IMR-90 (cell line): Measurements from ENCODE around the gene TBCD. TPM values are rescaled to one million over a fixed set of nuclear protein-coding genes. Genes with fewer than 3 reads are reported as not detected.

Experiments used
- ATAC-seq: fragments of 200-7000 bp; cut with Tn5 transposase; 2 replicates; pipeline ENCODE4 v1.9.1; 2020; ENCODE audit warnings: low read depth, mild to moderate bottlenecking, moderate library complexity
- BruUV-seq: library from RNA; stranded (reverse); fragments of 400-500 nt; replicated peaks from 2 replicates; lab custom pipeline; 2021; lab: Mats Ljungman, UMichigan
- CTCF ChIA-PET: fragments of 300-600 bp; formaldehyde crosslinking; extraction: SDS; loops from one replicate; lab custom pipeline; 2021; ENCODE audit warnings: antibody characterized with exemption; lab: Yijun Ruan, JAX
- POLR2A ChIA-PET: fragments of 300-600 bp; sonication (Branson Sonifier 250); formaldehyde crosslinking; loops from one replicate; lab custom pipeline; 2022; ENCODE audit warnings: antibody characterized with exemption; ENCODE audit not compliant: unreplicated experiment; lab: Charles Lee
- DNase-seq: peaks from one replicate; pipeline ENCODE4 v3.0.0; 2013
- H2AFZ ChIP-seq: replicated peaks from 2 replicates; pipeline ENCODE3; 2013; ENCODE audit warnings: low read length, mild to moderate bottlenecking; ENCODE audit not compliant: poor library complexity
- H2AK5ac ChIP-seq: 2 replicates; pipeline ENCODE4 v1.6.1; 2013; ENCODE audit warnings: low read depth, low read length, inconsistent platforms
- H2AK9ac ChIP-seq: replicated peaks from 2 replicates; pipeline ENCODE3; 2013; ENCODE audit warnings: mild to moderate bottlenecking, low read depth, low read length, moderate library complexity; ENCODE audit not compliant: poor library complexity
- H2BK120ac ChIP-seq: 2 replicates; pipeline ENCODE4 v1.6.1; 2013; ENCODE audit warnings: low read depth, low read length, inconsistent platforms
- H2BK15ac ChIP-seq: 3 replicates; pipeline ENCODE4 v1.6.1; 2013; ENCODE audit warnings: low read depth, low read length, inconsistent platforms
- H2BK20ac ChIP-seq: 2 replicates; pipeline ENCODE4 v1.6.1; 2013; ENCODE audit warnings: low read depth, mild to moderate bottlenecking, inconsistent platforms, low read length, moderate library complexity
- H2BK5ac ChIP-seq: 2 replicates; pipeline ENCODE4 v1.6.1; 2013; ENCODE audit warnings: mild to moderate bottlenecking, low read depth, low read length, inconsistent platforms; ENCODE audit not compliant: poor library complexity, severe bottlenecking
- H3K14ac ChIP-seq: replicated peaks from 2 replicates; pipeline ENCODE4 v1.6.1; 2013; ENCODE audit warnings: low read depth, low read length, inconsistent platforms
- H3K18ac ChIP-seq: 2 replicates; pipeline ENCODE4 v1.6.1; 2013; ENCODE audit warnings: low read depth, low read length, control low read depth
- H3K23ac ChIP-seq: 2 replicates; pipeline ENCODE4 v1.6.1; 2013; ENCODE audit warnings: low read depth, low read length, inconsistent platforms
- H3K27ac ChIP-seq: 2 replicates; pipeline ENCODE4 v1.5.1; 2013; ENCODE audit warnings: mild to moderate bottlenecking, control low read depth, low read length; ENCODE audit not compliant: insufficient read depth
- H3K27me3 ChIP-seq: 2 replicates; pipeline ENCODE4 v1.6.1; 2013; ENCODE audit warnings: low read length; ENCODE audit not compliant: control insufficient read depth, insufficient read depth
- H3K36me3 ChIP-seq: 2 replicates; pipeline ENCODE4 v1.6.1; 2013; ENCODE audit warnings: low read length, mixed read lengths; ENCODE audit not compliant: control insufficient read depth, insufficient read depth
- H3K4ac ChIP-seq: 2 replicates; pipeline ENCODE4 v1.6.1; 2013; ENCODE audit warnings: low read depth, low read length, inconsistent platforms
- H3K4me1 ChIP-seq: 2 replicates; pipeline ENCODE4 v1.6.1; 2013; ENCODE audit warnings: low read length, mixed read lengths; ENCODE audit not compliant: control insufficient read depth, insufficient read depth
- H3K4me2 ChIP-seq: 2 replicates; pipeline ENCODE4 v1.6.1; 2013; ENCODE audit warnings: low read depth, mild to moderate bottlenecking, control low read depth, low read length, moderate library complexity
- H3K4me3 ChIP-seq: 2 replicates; pipeline ENCODE4 v1.5.1; 2013; ENCODE audit warnings: low read depth, mild to moderate bottlenecking, control low read depth, low read length, moderate library complexity; ENCODE audit not compliant: insufficient read depth
- H3K56ac ChIP-seq: 2 replicates; pipeline ENCODE4 v1.6.1; 2013; ENCODE audit warnings: low read length, inconsistent platforms; ENCODE audit not compliant: insufficient read depth; ENCODE audit errors: extremely low read depth
- H3K79me1 ChIP-seq, 2 experiments: 2 replicates each; pipeline ENCODE4 v1.6.1; 2013; ENCODE audit warnings: low read length in 2 of 2, inconsistent platforms in 1 of 2, low read depth in 1 of 2
- H3K9ac ChIP-seq: 2 replicates; pipeline ENCODE4 v1.6.1; 2013; ENCODE audit warnings: low read depth, low read length, control low read depth
- H3K9me1 ChIP-seq: 2 replicates; pipeline ENCODE4 v1.6.1; 2013; ENCODE audit warnings: low read length, inconsistent platforms; ENCODE audit not compliant: insufficient read depth
- H3K9me3 ChIP-seq: 2 replicates; pipeline ENCODE4 v1.6.1; 2013; ENCODE audit warnings: low read length; ENCODE audit not compliant: control insufficient read depth, insufficient read depth
- H4K20me1 ChIP-seq: 2 replicates; pipeline ENCODE4 v1.6.1; 2013; ENCODE audit warnings: low read length, inconsistent platforms; ENCODE audit not compliant: insufficient read depth
- H4K5ac ChIP-seq: 2 replicates; pipeline ENCODE4 v1.6.1; 2013; ENCODE audit warnings: mild to moderate bottlenecking, low read depth, low read length, control low read depth
- H4K8ac ChIP-seq, 2 experiments: 2 replicates each; pipeline ENCODE4 v1.6.1; 2013; ENCODE audit warnings: low read depth in 2 of 2, low read length in 2 of 2, control low read depth in 1 of 2, inconsistent platforms in 1 of 2
- H4K91ac ChIP-seq: 2 replicates; pipeline ENCODE4 v1.6.1; 2013; ENCODE audit warnings: low read depth, low read length, inconsistent platforms; ENCODE audit not compliant: insufficient read depth
- BHLHE40 ChIP-seq: fragments of 150-350 bp; IDR thresholded peaks from 2 replicates; pipeline ENCODE4 v1.6.1; 2016; ENCODE audit warnings: mild to moderate bottlenecking, low read depth, low read length
- RAD21 ChIP-seq: IDR thresholded peaks from 2 replicates; pipeline ENCODE4 v1.6.1; 2012; ENCODE audit warnings: low read length, improper control_type of control experiment
- RCOR1 ChIP-seq: IDR thresholded peaks from 2 replicates; pipeline ENCODE4 v1.6.1; 2012; ENCODE audit warnings: mild to moderate bottlenecking, low read length, improper control_type of control experiment; ENCODE audit not compliant: insufficient replicate concordance
- WGBS, 2 experiments: methylation state at CpG; one replicate each; pipeline versions ENCODE4 v1.1.5 to v1.1.7; 2013; ENCODE audit warnings: missing lambda C conversion rate in 2 of 2; ENCODE audit not compliant: insufficient read length in 1 of 2; ENCODE audit errors: extremely low coverage in 2 of 2; 5-methylcytosine and 5-hydroxymethylcytosine counted together
- dilution Hi-C: fragments of 300-500 bp; cut with HindIII; formaldehyde crosslinking; loops from one replicate; pipeline ENCODE4 v1.14.3; 2018; ENCODE audit warnings: low sequenced_read_pairs; ENCODE audit not compliant: unreplicated experiment
- in situ Hi-C: fragments of 300-500 bp; cut with MboI; formaldehyde crosslinking; loops from 3 replicates; pipeline ENCODE4 v1.14.3; 2019; ENCODE audit warnings: low sequenced_read_pairs, inconsistent platforms, mixed read lengths
- intact Hi-C: fragments of 100-400 bp; cut with micrococcal nuclease; formaldehyde crosslinking; loops from 2 replicates; pipeline ENCODE4 v1.10.0; 2022
- polyA plus RNA-seq, 3 experiments: library from polyadenylated mRNA; depleted of rRNA; stranded (reverse); fragments of >200 nt; gene quantifications; 2 replicates each; pipeline ENCODE4 v1.2.3, GENCODE V29; 2012; ENCODE audit warnings: low replicate concordance in 1 of 3
- total RNA-seq: library from RNA; depleted of rRNA; stranded (reverse); fragments of >200 nt; gene quantifications from 2 replicates; pipeline ENCODE4 v1.2.3, GENCODE V29; 2012

The TBCD gene
- total and polyA plus RNA-seq, 2 of the 4 experiments (the other 2 are of a cell fraction) = 21.9 to 54.5 TPM

DNA sequence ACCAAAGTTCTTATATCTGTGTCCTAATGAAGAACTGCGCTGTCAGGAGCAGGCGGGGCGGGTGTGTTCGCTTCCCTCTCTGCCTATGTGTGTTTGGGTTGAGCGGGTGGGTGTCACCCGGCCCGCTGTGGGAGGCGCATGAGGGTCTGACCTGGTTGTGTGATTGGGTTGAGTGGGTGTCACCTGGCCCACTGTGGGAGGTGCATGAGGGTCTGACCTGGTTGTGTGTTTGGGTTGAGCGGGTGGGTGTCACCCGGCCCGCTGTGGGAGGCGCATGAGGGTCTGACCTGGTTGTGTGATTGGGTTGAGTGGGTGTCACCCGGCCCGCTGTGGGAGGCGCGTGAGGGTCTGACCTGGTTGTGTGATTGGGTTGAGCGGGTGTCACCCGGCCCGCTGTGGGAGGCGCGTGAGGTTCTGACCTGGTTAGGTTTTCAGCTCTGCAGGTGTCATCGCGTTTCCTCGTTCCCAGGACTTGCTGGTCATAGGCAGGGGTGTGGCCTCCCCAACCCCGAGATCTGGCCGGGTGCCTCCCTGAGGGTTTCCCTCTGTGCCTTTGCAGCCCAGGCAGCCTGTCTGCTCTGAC is 157.5 kb downstream of the TBCD start:
- POLR2A ChIA-PET = no interaction called here
- Histone ChIP-seq H3K23ac (no peak overlapping the region), H2BK20ac (no peak overlapping the region), H3K27ac (no peak overlapping the region), H3K36me3 (peaks cover 19% of the 10 kb centered on the region), H3K18ac (no peak overlapping the region), H2AK9ac (no peak overlapping the region), H3K4me2 (no peak overlapping the region), H3K9me1 (no peaks in the 10 kb centered on the region; the same call in 1 of the 2 replicates), H4K20me1 (no peaks in the 10 kb centered on the region; the same call in none of the 2 replicates), H2AK5ac (no peak overlapping the region), H2BK5ac (no peak overlapping the region), H2BK120ac (no peak overlapping the region), H3K4me1 (no peaks in the 10 kb centered on the region), H3K9ac (no peak overlapping the region), H4K8ac (no peak overlapping the region), H3K56ac (no peak overlapping the region), H3K4ac (no peak overlapping the region), H4K5ac (no peak overlapping the region), H3K4me3 (no peak overlapping the region), H2AFZ (no peak overlapping the region), H3K79me1 (0 out of 4 replicates have a peak, but pooled peaks cover 0 to 2% of the 10 kb centered on the region in 2 experiments), H2BK15ac (no peak overlapping the region), H3K14ac (no peak overlapping the region), H3K27me3 (no peaks in the 10 kb centered on the region), H3K9me3 (no peaks in the 10 kb centered on the region), H4K91ac (no peak overlapping the region)
- CTCF ChIA-PET = no interaction called here
- WGBS, 2 experiments = 90% methylated on average over 14 of the region's 26 CpGs; no CpG with 5 or more reads in 1 of the 2 experiments
- BruUV-seq = no TSS peak
- in situ Hi-C loops (no loop called here), dilution Hi-C loops (no loop called here), intact Hi-C loops (no loop called here)
- DNase-seq = no peak
- ATAC-seq = no peak
- TF ChIP-seq BHLHE40 = no peak
- no peak for TF ChIP-seq RCOR1
- TF ChIP-seq RAD21 = no peak
